Thyroid gland (tissue), 4 donors: ENCODE results near the gene LTF. TPM values are rescaled to one million over a fixed set of nuclear protein-coding genes. Genes with fewer than 3 reads are reported as not detected.
"Not testable (repeated sequence)": the region's sequence is repeated elsewhere in the genome, so short reads cannot be mapped to it uniquely, and the experiment has no call there.

Source experiments
- DNase-seq, 2 donors: peaks; one replicate each; pipeline ENCODE4 v3.0.0-alpha.2; 2019
- H3K27ac ChIP-seq, 3 donors: fragments of 200-600 bp; sonication (generic); 1 replicate in 2 of 3; 2 replicates in 1 of 3; pipeline ENCODE4 v1.5.1; 2016 to 2019; ENCODE audit warnings: mild to moderate bottlenecking in 1 of 3, moderate library complexity in 1 of 3
- H3K27me3 ChIP-seq: fragments of 200-600 bp; sonication (generic); one replicate; pipeline ENCODE4 v1.5.1; 2019
- H3K36me3 ChIP-seq, 2 donors: fragments of 200-600 bp; sonication (generic); one replicate each; pipeline ENCODE4 v1.5.1; 2016 to 2019
- H3K4me1 ChIP-seq, 2 donors: fragments of 200-600 bp; sonication (generic); one replicate each; pipeline ENCODE4 v1.5.1; 2017 to 2019
- H3K4me3 ChIP-seq, 3 donors: fragments of 200-600 bp; sonication (generic); replicated peaks in 1 of 3; 1 replicate in 2 of 3; 2 replicates in 1 of 3; pipeline ENCODE4 v1.5.1; 2016; ENCODE audit warnings: mild to moderate bottlenecking in 1 of 3
- H3K9me3 ChIP-seq: fragments of 200-600 bp; sonication (generic); one replicate; pipeline ENCODE4 v1.5.1; 2017
- CTCF ChIP-seq, 6 experiments: fragments of 200-600 bp in 3 of 6; fragments of 450-650 bp in 3 of 6; sonication (generic) in 3 of 6; IDR thresholded peaks; one replicate each; pipeline ENCODE4 v1.5.1; 2016 to 2019; ENCODE audit warnings: antibody characterized with exemption in 6 of 6, mild to moderate bottlenecking in 2 of 6, inconsistent platforms in 1 of 6, moderate library complexity in 1 of 6
- POLR2A ChIP-seq, 2 donors: fragments of 450-650 bp; IDR thresholded peaks; one replicate each; pipeline ENCODE4 v1.6.1; 2017; ENCODE audit warnings: antibody characterized with exemption in 2 of 2, mild to moderate bottlenecking in 2 of 2, moderate library complexity in 1 of 2
- WGBS, 2 donors: methylation state at CpG; one replicate each; pipeline ENCODE4 v1.1.5; 2017; 5-methylcytosine and 5-hydroxymethylcytosine counted together
- intact Hi-C: fragments of 100-400 bp; cut with DNase I; formaldehyde crosslinking; loops from one replicate; pipeline ENCODE4 v1.15.1; 2023
- total RNA-seq, 4 donors: library from RNA; depleted of rRNA; stranded (reverse); fragments of >200 nt; gene quantifications; one replicate each; pipeline ENCODE4 v1.2.3, GENCODE V29; 2016

LTF gene
- total RNA-seq, 4 donors from 2014 or later = 6.3 to 48.6 (median 32.5) TPM

GRCh38 chr3:46429671-46430070, 35.0 kb downstream of the LTF start:
- intact Hi-C loops = no loop called here
- Histone ChIP-seq H3K4me1 (no peaks in the 10 kb centered on the region), H3K27me3 (no peaks in the 10 kb centered on the region), H3K9me3 (no peaks in the 10 kb centered on the region), H3K27ac (no peak overlapping the region), H3K36me3 (no peaks in the 10 kb centered on the region), H3K4me3 (no peak overlapping the region)
- no peak for DNase-seq
- TF ChIP-seq CTCF (IDR thresholded peaks at IDR 0.05) (no peak), POLR2A (IDR thresholded peaks at IDR 0.05) (no peak)
- WGBS, 2 donors = 82 to 96% methylated on average over 5 of the region's 5 CpGs

GRCh38 chr3:46429250-46429649, 35.5 kb downstream of the LTF start:
- TF ChIP-seq POLR2A (IDR thresholded peaks at IDR 0.05) (no peak), CTCF (IDR thresholded peaks at IDR 0.05) (no peak)
- intact Hi-C loops = no loop called here
- H3K9me3 ChIP-seq = no peaks in the 10 kb centered on the region
- H3K4me3 ChIP-seq = no peak overlapping the region
- H3K36me3 ChIP-seq = no peaks in the 10 kb centered on the region
- DNase-seq = no peak
- no peaks in the 10 kb centered on the region for H3K27me3 ChIP-seq
- no peak overlapping the region for H3K27ac ChIP-seq
- 82 to 91% methylated on average over 5 of the region's 5 CpGs for WGBS, 2 donors
- H3K4me1 ChIP-seq = no peaks in the 10 kb centered on the region

- no peak for DNase-seq
- H3K36me3 ChIP-seq = no peaks in the 10 kb centered on the region
- no peaks in the 10 kb centered on the region for H3K9me3 ChIP-seq
- no peak overlapping the region for H3K27ac ChIP-seq
- 83 to 88% methylated on average over 10 of the region's 10 CpGs for whole genome bisulfite sequencing, 2 donors
- intact Hi-C loops = no loop called here
- TF ChIP-seq CTCF (IDR thresholded peaks at IDR 0.05) (no peak), POLR2A (IDR thresholded peaks at IDR 0.05) (no peak)
- H3K4me3 ChIP-seq = no peak overlapping the region
- H3K27me3 ChIP-seq = no peaks in the 10 kb centered on the region
- H3K4me1 ChIP-seq = no peaks in the 10 kb centered on the region
These were observed 36.5 kb downstream of the LTF start for GRCh38 chr3:46427916-46428833.

- H3K27ac ChIP-seq, H3K27me3 ChIP-seq, intact Hi-C loops, H3K9me3 ChIP-seq, H3K4me3 ChIP-seq, H3K36me3 ChIP-seq, DNase-seq, H3K4me1 ChIP-seq: not testable (repeated sequence)
- WGBS, 2 donors = 77 to 83% methylated on average over 8 of the region's 8 CpGs
These were observed 37.3 kb downstream of the LTF start for GRCh38 chr3:46427404-46427803.

- H3K36me3 ChIP-seq, H3K4me3 ChIP-seq, intact Hi-C loops, H3K9me3 ChIP-seq, DNase-seq, H3K27me3 ChIP-seq, H3K27ac ChIP-seq, H3K4me1 ChIP-seq: not testable (repeated sequence)
- 74 to 77% methylated on average over 4 of the region's 4 CpGs for WGBS, 2 donors
These were observed 38.2 kb downstream of the LTF start for GRCh38 chr3:46426476-46426875.

- H3K4me1 ChIP-seq = no peaks in the 10 kb centered on the region
- peak; percentile 19 to 20 for DNase-seq
- no peak overlapping the region for H3K27ac ChIP-seq
- TF ChIP-seq CTCF (IDR thresholded peaks at IDR 0.05) (no peak), POLR2A (IDR thresholded peaks at IDR 0.05) (no peak)
- no peaks in the 10 kb centered on the region for H3K9me3 ChIP-seq
- intact Hi-C loops = no loop called here
- H3K4me3 ChIP-seq = no peak overlapping the region
- no peaks in the 10 kb centered on the region for H3K36me3 ChIP-seq
- no peaks in the 10 kb centered on the region for H3K27me3 ChIP-seq
- WGBS, 2 donors = 66 to 78% methylated on average over 5 of the region's 5 CpGs
These were observed 41.1 kb downstream of the LTF start for GRCh38 chr3:46423588-46423987.
